Fibroblast of skin of abdomen (primary cell): ENCODE measurements around the gene TMEM132D.

ENCODE experiments used
- DNase-seq: peaks from one replicate; pipeline ENCODE4 v3.0.0-alpha.2; 2013

Gene TMEM132D

GRCh38 chr12:129331356-129332085 lies 572.3 kb downstream of the TMEM132D start:
- DNase-seq: no peak

- no peak for DNase-seq
Measured at GRCh38 chr12:129328235-129328634, 575.6 kb downstream of the TMEM132D start.

GRCh38 chr12:129325566-129325965 lies 578.3 kb downstream of the TMEM132D start:
- no peak for DNase-seq

GRCh38 chr12:129312048-129312447 lies 591.8 kb downstream of the TMEM132D start:
- no peak for DNase-seq

GRCh38 chr12:129310346-129310745 lies 593.5 kb downstream of the TMEM132D start:
- DNase-seq: no peak

GRCh38 chr12:129305851-129306250 lies 598.0 kb downstream of the TMEM132D start:
- DNase-seq: no peak

GRCh38 chr12:129304529-129304928 lies 599.3 kb downstream of the TMEM132D start:
- DNase-seq: no peak

GRCh38 chr12:129300011-129300410 lies 603.8 kb downstream of the TMEM132D start:
- no peak for DNase-seq

GRCh38 chr12:129298921-129299320 lies 604.9 kb downstream of the TMEM132D start:
- no peak for DNase-seq

- DNase-seq: no peak
Measured at GRCh38 chr12:129296671-129297070, 607.2 kb downstream of the TMEM132D start.

GRCh38 chr12:129294868-129295267 lies 609.0 kb downstream of the TMEM132D start:
- no peak for DNase-seq

GRCh38 chr12:129279771-129280170 lies 624.1 kb downstream of the TMEM132D start:
- no peak for DNase-seq

GRCh38 chr12:129276361-129277060 lies 627.3 kb downstream of the TMEM132D start:
- DNase-seq: no peak

GRCh38 chr12:129269756-129270495 lies 633.9 kb downstream of the TMEM132D start:
- DNase-seq: no peak

- DNase-seq: no peak
Measured at GRCh38 chr12:129258781-129259318, 645.0 kb downstream of the TMEM132D start.

- no peak for DNase-seq
Measured at GRCh38 chr12:129257524-129257923, 646.3 kb downstream of the TMEM132D start.

GRCh38 chr12:129246630-129247029 lies 657.2 kb downstream of the TMEM132D start:
- DNase-seq: no peak

GRCh38 chr12:129245769-129246168 lies 658.1 kb downstream of the TMEM132D start:
- no peak for DNase-seq

- DNase-seq: no peak
Measured at GRCh38 chr12:129241852-129242251, 662.0 kb downstream of the TMEM132D start.

GRCh38 chr12:129237881-129238280 lies 665.9 kb downstream of the TMEM132D start:
- no peak for DNase-seq

GRCh38 chr12:129234209-129234608 lies 669.6 kb downstream of the TMEM132D start:
- DNase-seq: no peak

GRCh38 chr12:129231491-129231890 lies 672.3 kb downstream of the TMEM132D start:
- DNase-seq: no peak

- DNase-seq: no peak
Measured at GRCh38 chr12:129230995-129231394, 672.8 kb downstream of the TMEM132D start.
